ENCODE measurements around the gene ABR.

DNA sequence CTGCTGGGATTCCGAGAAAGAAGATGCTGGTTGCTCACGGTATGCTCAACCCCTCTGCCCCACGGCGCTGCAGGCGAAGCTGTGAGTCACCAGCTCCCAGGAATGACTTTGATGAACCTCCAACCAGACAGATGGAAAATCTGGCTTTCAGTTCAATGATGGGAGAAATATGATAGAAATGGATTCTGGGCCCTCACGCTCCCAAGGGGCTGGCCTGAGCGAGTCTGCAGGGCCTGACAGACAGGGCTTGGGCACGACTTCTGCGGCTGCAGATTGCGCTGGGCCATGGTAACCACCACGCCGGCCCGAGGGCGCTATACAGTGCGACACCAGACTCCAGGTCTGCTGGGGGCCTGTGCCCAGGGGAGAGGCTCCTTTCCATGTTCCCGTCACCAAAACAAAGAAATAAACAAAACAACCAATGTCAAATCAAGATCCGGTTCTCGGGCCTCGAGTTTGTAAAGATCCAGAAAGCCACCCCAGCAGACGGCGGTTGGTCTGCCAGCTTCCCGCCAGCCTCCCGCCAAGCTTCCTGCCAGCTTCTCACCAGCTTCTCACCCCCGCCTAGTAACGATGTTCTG is 11.1 kb upstream of the ABR start:
- TF ChIP-seq, protein P1, sequence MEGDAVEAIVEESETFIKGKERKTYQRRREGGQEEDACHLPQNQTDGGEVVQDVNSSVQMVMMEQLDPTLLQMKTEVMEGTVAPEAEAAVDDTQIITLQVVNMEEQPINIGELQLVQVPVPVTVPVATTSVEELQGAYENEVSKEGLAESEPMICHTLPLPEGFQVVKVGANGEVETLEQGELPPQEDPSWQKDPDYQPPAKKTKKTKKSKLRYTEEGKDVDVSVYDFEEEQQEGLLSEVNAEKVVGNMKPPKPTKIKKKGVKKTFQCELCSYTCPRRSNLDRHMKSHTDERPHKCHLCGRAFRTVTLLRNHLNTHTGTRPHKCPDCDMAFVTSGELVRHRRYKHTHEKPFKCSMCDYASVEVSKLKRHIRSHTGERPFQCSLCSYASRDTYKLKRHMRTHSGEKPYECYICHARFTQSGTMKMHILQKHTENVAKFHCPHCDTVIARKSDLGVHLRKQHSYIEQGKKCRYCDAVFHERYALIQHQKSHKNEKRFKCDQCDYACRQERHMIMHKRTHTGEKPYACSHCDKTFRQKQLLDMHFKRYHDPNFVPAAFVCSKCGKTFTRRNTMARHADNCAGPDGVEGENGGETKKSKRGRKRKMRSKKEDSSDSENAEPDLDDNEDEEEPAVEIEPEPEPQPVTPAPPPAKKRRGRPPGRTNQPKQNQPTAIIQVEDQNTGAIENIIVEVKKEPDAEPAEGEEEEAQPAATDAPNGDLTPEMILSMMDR (IDR thresholded peaks at IDR 0.05), result no peak
- no peak for TF ChIP-seq POLR2AphosphoS5 (IDR thresholded peaks at IDR 0.05)

Measured in suprapubic skin (tissue), 3 donors.